ENCODE results near the gene ABR. TPM values are rescaled to one million over a fixed set of nuclear protein-coding genes. Genes with fewer than 3 reads are reported as not detected.
A peak's percentile ranks its signal among the peaks of the same experiment; 100 is the strongest.

The ABR gene
- total and polyA plus RNA-seq, 4 experiments from 2014 or later, result 7.2 to 157 (median 86.1) TPM

DNA sequence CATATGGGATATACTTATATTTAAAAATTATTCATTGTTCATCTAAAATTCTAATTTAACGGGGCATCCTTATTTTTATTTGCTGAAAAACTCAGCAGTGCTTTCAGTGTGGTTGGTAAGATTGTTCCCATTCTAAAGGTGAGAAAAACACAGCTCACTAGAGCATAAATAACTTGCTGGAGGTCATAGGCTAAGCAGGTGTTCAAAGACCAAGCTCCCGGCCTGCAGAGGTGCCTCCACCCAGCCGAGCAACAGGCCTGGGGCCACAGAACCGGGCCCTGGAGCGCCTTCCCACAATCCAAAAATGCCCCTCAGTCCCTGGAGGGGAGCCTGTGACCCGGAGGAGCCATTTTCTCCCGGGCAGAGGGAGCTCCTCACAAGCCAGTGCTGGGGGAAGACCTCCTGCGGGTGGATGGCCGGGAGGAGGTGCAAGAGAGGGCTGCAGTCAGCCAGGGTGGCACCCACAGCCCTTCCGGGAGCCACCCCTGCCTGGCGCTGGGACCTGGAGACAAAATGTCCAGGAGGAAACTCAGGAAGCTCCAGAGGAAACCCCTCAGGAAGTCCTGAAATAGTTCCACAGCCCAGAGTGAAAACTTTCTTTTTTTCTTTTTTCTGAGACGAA lies 14.7 kb downstream of the ABR start:
- intact Hi-C loops (cut with micrococcal nuclease), result no loop called here
- no peak overlapping the region for H3K4me3 Mint-ChIP-seq
- Histone ChIP-seq H3K4me1 (ENCODE audit: insufficient read depth, low read length) (no peaks in the 10 kb centered on the region), H3K9me3 (ENCODE audit: control insufficient read depth in 1 of 2, low read length in 2 of 2) (no peaks in the 10 kb centered on the region), H3K36me3 (ENCODE audit: insufficient read depth, low read length) (no peaks in the 10 kb centered on the region), H3K27ac (ENCODE audit: low read depth, low read length) (no peak overlapping the region), H3K4me3 (ENCODE audit: low read length in 2 of 2) (no peak overlapping the region), H3K27me3 (ENCODE audit: insufficient read depth, low read length) (no peaks in the 10 kb centered on the region)
- no peaks in the 10 kb centered on the region for H3K9me3 Mint-ChIP-seq
- no peak overlapping the region for H3K27ac Mint-ChIP-seq
- no peaks in the 10 kb centered on the region for H3K27me3 Mint-ChIP-seq
- CTCF ChIA-PET (ENCODE audit: partially characterized antibody), result interaction anchor here (0.7 to 1.7 kb wide), 3 partner anchors 20 to 43 kb away, joined by 3 to 7 read pairs (median 5); no protein-coding TSS in a partner anchor
- H3K36me3 Mint-ChIP-seq, result peaks cover 0 to 10% of the 10 kb centered on the region in 2 donors
- peaks cover 0 to 1% (median 0%) of the 10 kb centered on the region in 4 donors for H3K4me1 Mint-ChIP-seq
- DNase-seq, result no peak
- POLR2A ChIA-PET (ENCODE audit: partially characterized antibody), result no interaction called here

DNA sequence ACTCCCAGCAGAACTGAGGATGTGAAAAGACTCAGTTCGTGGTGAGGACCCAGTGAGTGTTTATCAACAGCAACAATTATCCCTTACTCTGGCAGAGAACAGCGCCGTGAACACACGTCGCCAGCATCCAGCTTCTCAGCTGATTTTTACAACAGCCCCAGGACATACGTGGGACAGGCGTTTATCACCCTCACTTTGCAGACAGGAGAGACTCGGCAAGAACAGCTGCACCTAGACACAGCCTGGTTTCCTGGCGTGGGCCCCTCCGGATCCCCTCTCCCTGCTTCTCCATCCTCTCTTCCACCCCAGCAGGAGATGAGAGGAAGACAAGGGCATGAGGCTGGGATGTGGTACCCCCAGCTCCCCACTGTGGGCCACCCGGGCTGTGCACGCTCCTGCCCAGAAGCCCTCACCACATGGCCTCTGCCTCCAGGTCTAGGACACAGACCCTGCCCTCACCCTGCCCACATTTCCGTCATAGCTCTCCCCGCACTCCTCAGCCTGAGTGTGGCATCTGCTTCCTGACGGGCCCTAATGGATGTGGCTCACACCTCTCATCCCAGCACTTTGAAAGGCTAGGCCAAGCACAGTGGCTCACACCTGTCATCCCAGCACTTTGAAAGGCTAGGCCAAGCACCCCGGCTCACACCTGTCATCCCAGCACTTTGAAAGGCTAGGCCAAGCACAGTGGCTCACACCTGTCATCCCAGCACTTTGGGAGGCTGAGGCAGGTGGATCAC lies 17.5 kb downstream of the ABR start:
- ChIA-PET CTCF (ENCODE audit: partially characterized antibody) (no interaction called here), POLR2A (ENCODE audit: partially characterized antibody) (no interaction called here)
- H3K36me3 ChIP-seq (ENCODE audit: insufficient read depth, low read length), result no peaks in the 10 kb centered on the region
- no peak overlapping the region for H3K4me3 Mint-ChIP-seq
- H3K9me3 Mint-ChIP-seq, result peaks cover 0 to 2% (median 0%) of the 10 kb centered on the region in 8 donors
- H3K4me1 ChIP-seq (ENCODE audit: insufficient read depth, low read length), result no peaks in the 10 kb centered on the region
- H3K27ac ChIP-seq (ENCODE audit: low read depth, low read length), result no peak overlapping the region
- no peak overlapping the region for H3K27ac Mint-ChIP-seq
- no peaks in the 10 kb centered on the region for H3K9me3 ChIP-seq (ENCODE audit: control insufficient read depth in 1 of 2, low read length in 2 of 2)
- H3K36me3 Mint-ChIP-seq, result peaks cover 2 to 7% of the 10 kb centered on the region in 2 donors
- H3K27me3 ChIP-seq (ENCODE audit: insufficient read depth, low read length), result no peaks in the 10 kb centered on the region
- intact Hi-C loops (cut with micrococcal nuclease), result no loop called here
- no peak for DNase-seq
- no peak overlapping the region for H3K4me3 ChIP-seq (ENCODE audit: low read length in 2 of 2)
- H3K27me3 Mint-ChIP-seq, result no peaks in the 10 kb centered on the region
- H3K4me1 Mint-ChIP-seq, result peaks cover 0 to 4% (median 0%) of the 10 kb centered on the region in 4 donors

DNA sequence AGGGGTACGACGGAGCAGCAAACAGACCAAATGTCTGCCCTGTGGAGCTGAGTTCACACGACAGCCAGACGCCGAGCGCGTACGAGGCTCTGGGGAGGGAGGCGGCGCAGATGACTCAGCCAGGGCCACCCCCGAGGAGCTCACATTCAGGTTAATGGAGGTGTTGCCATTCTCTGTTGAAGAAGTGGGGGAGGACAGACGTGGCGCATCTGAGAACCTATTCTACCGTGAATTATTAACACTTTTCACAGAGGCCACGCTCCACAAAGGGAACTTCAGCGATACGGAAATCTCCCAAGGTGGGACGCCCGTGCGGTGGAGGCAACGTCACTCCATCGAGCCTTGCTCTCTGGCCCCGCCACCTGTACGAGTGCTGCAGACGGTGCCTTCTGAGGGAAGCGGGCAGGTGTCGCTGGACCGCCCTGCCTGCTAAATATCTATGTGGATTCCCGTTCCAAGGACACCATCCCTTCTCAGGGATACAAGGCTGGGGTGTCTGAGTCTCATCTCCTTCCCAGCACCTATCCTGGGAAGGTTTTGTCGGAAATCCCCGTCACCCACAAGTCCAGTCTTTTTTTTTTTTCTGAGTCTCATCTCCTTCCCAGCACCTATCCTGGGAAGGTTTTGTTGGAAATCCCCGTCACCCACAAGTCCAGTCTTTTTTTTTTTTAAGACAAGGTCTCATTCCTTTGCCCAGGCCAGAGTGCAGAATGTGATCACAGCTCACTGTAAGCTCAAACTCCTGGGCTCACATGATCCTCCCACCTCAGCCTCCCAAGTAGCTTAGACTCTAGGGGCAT lies 19.0 kb downstream of the ABR start:
- Mint-ChIP-seq H3K4me1 (peaks cover 0 to 4% (median 0%) of the 10 kb centered on the region in 4 donors), H3K36me3 (peaks cover 2 to 7% of the 10 kb centered on the region in 2 donors), H3K27ac (peak overlapping the region in 2 of 7 donors; percentile 12 to 74), H3K27me3 (no peaks in the 10 kb centered on the region), H3K9me3 (peaks cover 0 to 3% (median 0%) of the 10 kb centered on the region in 8 donors), H3K4me3 (no peak overlapping the region)
- Histone ChIP-seq H3K27me3 (ENCODE audit: insufficient read depth, low read length) (no peaks in the 10 kb centered on the region), H3K4me1 (ENCODE audit: insufficient read depth, low read length) (no peaks in the 10 kb centered on the region), H3K9me3 (ENCODE audit: control insufficient read depth in 1 of 2, low read length in 2 of 2) (no peaks in the 10 kb centered on the region), H3K4me3 (ENCODE audit: low read length in 2 of 2) (no peak overlapping the region), H3K36me3 (ENCODE audit: insufficient read depth, low read length) (no peaks in the 10 kb centered on the region), H3K27ac (ENCODE audit: low read depth, low read length) (no peak overlapping the region)
- DNase-seq, result no peak
- intact Hi-C loops (cut with micrococcal nuclease), result no loop called here
- CTCF ChIA-PET (ENCODE audit: partially characterized antibody), result no interaction called here
- POLR2A ChIA-PET (ENCODE audit: partially characterized antibody), result no interaction called here

DNA sequence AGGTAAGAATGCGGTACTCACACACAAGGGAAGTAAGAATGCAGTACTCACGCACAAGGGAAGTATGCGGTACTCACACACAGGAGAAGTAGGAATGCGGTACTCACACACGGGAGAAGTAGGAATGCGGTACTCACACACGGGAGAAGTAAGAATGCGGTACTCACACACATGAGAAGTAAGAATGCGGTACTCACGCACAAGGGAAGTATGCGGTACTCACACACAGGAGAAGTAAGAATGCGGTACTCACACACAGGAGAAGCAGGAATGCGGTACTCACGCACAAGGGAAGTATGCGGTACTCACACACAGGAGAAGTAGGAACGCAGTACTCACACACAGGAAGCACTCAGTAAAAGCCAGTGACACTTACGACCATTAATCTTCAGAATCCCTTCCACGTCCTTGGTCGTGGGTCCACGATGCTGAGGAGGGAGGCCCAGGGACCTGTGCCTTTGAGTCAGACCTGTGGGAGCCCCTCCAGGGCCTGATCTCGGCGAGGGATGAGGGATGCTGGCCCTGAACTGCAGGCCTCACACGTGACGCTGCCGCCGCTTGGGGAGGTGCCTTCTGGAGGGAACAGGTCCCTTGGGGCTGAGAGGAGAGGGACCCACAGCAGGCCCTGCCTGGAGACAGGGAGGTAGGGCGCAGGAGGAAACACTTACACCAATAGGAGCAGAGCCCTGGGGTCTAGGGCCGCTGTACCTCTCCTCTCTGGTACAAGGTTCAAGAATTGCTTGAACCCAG lies 20.2 kb downstream of the ABR start:
- peaks cover 0 to 4% (median 0%) of the 10 kb centered on the region in 4 donors for H3K4me1 Mint-ChIP-seq
- H3K9me3 ChIP-seq (ENCODE audit: control insufficient read depth in 1 of 2, low read length in 2 of 2), result no peaks in the 10 kb centered on the region
- POLR2A ChIA-PET (ENCODE audit: partially characterized antibody), result no interaction called here
- intact Hi-C loops (cut with micrococcal nuclease), result no loop called here
- no peak overlapping the region for H3K27ac Mint-ChIP-seq
- H3K4me3 Mint-ChIP-seq, result no peak overlapping the region
- H3K4me1 ChIP-seq (ENCODE audit: insufficient read depth, low read length), result no peaks in the 10 kb centered on the region
- H3K36me3 Mint-ChIP-seq, result peaks cover 2 to 7% of the 10 kb centered on the region in 2 donors
- peaks cover 0 to 3% (median 0%) of the 10 kb centered on the region in 8 donors for H3K9me3 Mint-ChIP-seq
- H3K27me3 ChIP-seq (ENCODE audit: insufficient read depth, low read length), result no peaks in the 10 kb centered on the region
- H3K27me3 Mint-ChIP-seq, result no peaks in the 10 kb centered on the region
- H3K27ac ChIP-seq (ENCODE audit: low read depth, low read length), result no peak overlapping the region
- CTCF ChIA-PET (ENCODE audit: partially characterized antibody), result no interaction called here
- no peak for DNase-seq
- no peaks in the 10 kb centered on the region for H3K36me3 ChIP-seq (ENCODE audit: insufficient read depth, low read length)
- no peak overlapping the region for H3K4me3 ChIP-seq (ENCODE audit: low read length in 2 of 2)

DNA sequence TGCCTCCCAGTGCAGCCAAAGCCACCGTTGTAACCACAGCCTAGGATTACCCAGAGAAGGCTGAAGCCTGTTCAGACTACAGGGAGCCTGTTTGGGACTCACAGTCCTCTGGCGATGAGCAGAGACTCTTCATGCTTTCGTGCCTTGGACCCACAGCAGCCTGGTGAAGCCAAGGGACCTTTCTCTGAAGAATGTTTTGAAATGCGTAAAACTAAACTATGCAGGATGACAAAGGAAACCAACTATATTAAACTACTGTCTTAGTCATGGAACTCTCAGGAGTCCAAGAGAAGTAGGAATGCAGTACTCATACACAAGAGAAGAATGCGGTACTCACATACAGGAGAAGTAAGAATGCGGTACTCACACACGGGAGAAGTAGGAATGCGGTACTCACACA lies 20.9 kb downstream of the ABR start:
- Mint-ChIP-seq H3K27ac (no peak overlapping the region), H3K27me3 (no peaks in the 10 kb centered on the region), H3K4me3 (no peak overlapping the region), H3K36me3 (peaks cover 2 to 7% of the 10 kb centered on the region in 2 donors), H3K9me3 (peaks cover 0 to 3% (median 0%) of the 10 kb centered on the region in 8 donors), H3K4me1 (peaks cover 0 to 4% (median 0%) of the 10 kb centered on the region in 4 donors)
- H3K4me1 ChIP-seq (ENCODE audit: insufficient read depth, low read length), result no peaks in the 10 kb centered on the region
- no peak for DNase-seq
- POLR2A ChIA-PET (ENCODE audit: partially characterized antibody), result no interaction called here
- no peaks in the 10 kb centered on the region for H3K27me3 ChIP-seq (ENCODE audit: insufficient read depth, low read length)
- intact Hi-C loops (cut with micrococcal nuclease), result no loop called here
- H3K9me3 ChIP-seq (ENCODE audit: control insufficient read depth in 1 of 2, low read length in 2 of 2), result no peaks in the 10 kb centered on the region
- H3K36me3 ChIP-seq (ENCODE audit: insufficient read depth, low read length), result no peaks in the 10 kb centered on the region
- H3K4me3 ChIP-seq (ENCODE audit: low read length in 2 of 2), result no peak overlapping the region
- H3K27ac ChIP-seq (ENCODE audit: low read depth, low read length), result no peak overlapping the region
- CTCF ChIA-PET (ENCODE audit: partially characterized antibody), result no interaction called here

DNA sequence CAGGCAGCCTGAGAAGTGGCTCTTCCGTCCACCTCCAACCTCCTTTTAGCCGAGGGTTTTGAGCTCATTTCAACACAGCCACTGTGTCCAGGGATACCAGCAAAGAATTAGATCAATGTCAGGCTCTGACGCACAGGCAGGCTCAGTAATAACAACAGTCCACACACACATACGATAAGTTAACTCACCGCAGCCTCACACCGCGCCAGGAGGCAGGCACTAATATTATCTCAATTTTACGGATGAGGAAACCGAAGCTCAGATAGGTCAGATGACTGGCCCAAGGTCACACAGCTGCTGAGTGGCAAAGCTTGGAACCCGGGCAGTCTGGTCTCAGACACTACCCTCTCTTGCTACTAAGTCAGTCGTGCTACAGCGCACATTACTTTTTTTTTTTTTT lies 22.9 kb downstream of the ABR start:
- H3K36me3 ChIP-seq (ENCODE audit: insufficient read depth, low read length), result no peaks in the 10 kb centered on the region
- no peak overlapping the region for H3K27ac ChIP-seq (ENCODE audit: low read depth, low read length)
- Mint-ChIP-seq H3K4me3 (no peak overlapping the region), H3K27ac (no peak overlapping the region), H3K9me3 (peaks cover 0 to 3% (median 0%) of the 10 kb centered on the region in 8 donors), H3K27me3 (no peaks in the 10 kb centered on the region), H3K4me1 (peaks cover 0 to 4% (median 0%) of the 10 kb centered on the region in 4 donors), H3K36me3 (peaks cover 2 to 7% of the 10 kb centered on the region in 2 donors)
- CTCF ChIA-PET (ENCODE audit: partially characterized antibody), result no interaction called here
- H3K27me3 ChIP-seq (ENCODE audit: insufficient read depth, low read length), result no peaks in the 10 kb centered on the region
- DNase-seq, result no peak
- POLR2A ChIA-PET (ENCODE audit: partially characterized antibody), result no interaction called here
- no peaks in the 10 kb centered on the region for H3K9me3 ChIP-seq (ENCODE audit: control insufficient read depth in 1 of 2, low read length in 2 of 2)
- no peaks in the 10 kb centered on the region for H3K4me1 ChIP-seq (ENCODE audit: insufficient read depth, low read length)
- H3K4me3 ChIP-seq (ENCODE audit: low read length in 2 of 2), result no peak overlapping the region
- intact Hi-C loops (cut with micrococcal nuclease), result no loop called here

DNA sequence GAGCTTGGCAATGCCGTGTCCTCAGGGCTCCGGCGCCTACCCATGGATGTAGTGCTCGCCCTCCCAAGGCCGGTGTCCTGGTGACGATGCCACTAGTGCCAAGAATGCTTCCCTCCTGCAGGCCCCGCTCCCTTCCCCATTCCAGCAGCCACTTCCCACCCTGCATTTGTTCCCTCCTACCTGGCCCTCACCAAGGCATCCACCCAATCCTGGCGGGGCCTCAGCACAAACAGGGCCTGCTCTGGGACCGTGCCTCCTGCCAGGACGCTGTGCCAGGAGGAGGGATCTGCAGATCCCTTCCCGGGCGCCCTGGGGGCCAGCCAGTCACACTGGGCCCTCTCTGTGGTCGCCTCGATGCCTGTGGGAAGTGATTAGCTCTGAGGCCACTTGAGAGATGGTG lies 25.1 kb downstream of the ABR start:
- H3K36me3 Mint-ChIP-seq, result peaks cover 2 to 7% of the 10 kb centered on the region in 2 donors
- Histone ChIP-seq H3K36me3 (ENCODE audit: insufficient read depth, low read length) (no peaks in the 10 kb centered on the region), H3K27ac (ENCODE audit: low read depth, low read length) (no peak overlapping the region), H3K4me3 (ENCODE audit: low read length in 2 of 2) (no peak overlapping the region), H3K9me3 (ENCODE audit: control insufficient read depth in 1 of 2, low read length in 2 of 2) (no peaks in the 10 kb centered on the region), H3K4me1 (ENCODE audit: insufficient read depth, low read length) (no peaks in the 10 kb centered on the region), H3K27me3 (ENCODE audit: insufficient read depth, low read length) (no peaks in the 10 kb centered on the region)
- no peak overlapping the region for H3K4me3 Mint-ChIP-seq
- ChIA-PET CTCF (ENCODE audit: partially characterized antibody) (no interaction called here), POLR2A (ENCODE audit: partially characterized antibody) (no interaction called here)
- no peak for DNase-seq
- H3K9me3 Mint-ChIP-seq, result peaks cover 0 to 3% (median 0%) of the 10 kb centered on the region in 8 donors
- peaks cover 0 to 2% (median 0%) of the 10 kb centered on the region in 4 donors for H3K4me1 Mint-ChIP-seq
- no peak overlapping the region for H3K27ac Mint-ChIP-seq
- intact Hi-C loops (cut with micrococcal nuclease), result no loop called here
- H3K27me3 Mint-ChIP-seq, result no peaks in the 10 kb centered on the region
